GM18505 (cell line): ENCODE data around the gene HPCAL1.

Source experiments
- ATAC-seq: cut with Tn5 transposase; IDR thresholded peaks from one replicate; pipeline ENCODE4 v1.9.1; 2021; ENCODE audit not compliant: unreplicated experiment
- POLR2A ChIP-seq: IDR thresholded peaks from 4 replicates; pipeline ENCODE4 v1.6.1; 2011; ENCODE audit warnings: borderline replicate concordance; ENCODE audit not compliant: insufficient read depth, insufficient read length; ENCODE audit errors: extremely low read depth

HPCAL1 gene

GRCh38 chr2:10366601-10367270, 64.0 kb downstream of the HPCAL1 start:
- TF ChIP-seq POLR2A: no peak

GRCh38 chr2:10367472-10368439, 65.1 kb downstream of the HPCAL1 start:
- ATAC-seq: no peak
- no peak for TF ChIP-seq POLR2A

More at GRCh38 chr2:10366601-10367270, 64.0 kb downstream of the HPCAL1 start:
- no peak for ATAC-seq

GRCh38 chr2:10368491-10369231, 66.0 kb downstream of the HPCAL1 start:
- ATAC-seq: no peak

GRCh38 chr2:10369269-10370255, 66.9 kb downstream of the HPCAL1 start:
- ATAC-seq: no peak
- no peak for TF ChIP-seq POLR2A

More at GRCh38 chr2:10368491-10369231, 66.0 kb downstream of the HPCAL1 start:
- no peak for TF ChIP-seq POLR2A

GRCh38 chr2:10370390-10370789, 67.7 kb downstream of the HPCAL1 start:
- no peak for ATAC-seq
- no peak for TF ChIP-seq POLR2A

GRCh38 chr2:10370895-10371294, 68.2 kb downstream of the HPCAL1 start:
- TF ChIP-seq POLR2A: no peak
- no peak for ATAC-seq

GRCh38 chr2:10371441-10372196, 68.9 kb downstream of the HPCAL1 start:
- no peak for TF ChIP-seq POLR2A
- ATAC-seq: no peak

- no peak for TF ChIP-seq POLR2A
Observed at GRCh38 chr2:10372203-10372861, 69.6 kb downstream of the HPCAL1 start.

GRCh38 chr2:10372862-10373240, 70.1 kb downstream of the HPCAL1 start:
- no peak for TF ChIP-seq POLR2A

More at GRCh38 chr2:10372203-10372861, 69.6 kb downstream of the HPCAL1 start:
- no peak for ATAC-seq

GRCh38 chr2:10373931-10374330, 71.2 kb downstream of the HPCAL1 start:
- no peak for ATAC-seq
- TF ChIP-seq POLR2A: no peak

More at GRCh38 chr2:10372862-10373240, 70.1 kb downstream of the HPCAL1 start:
- no peak for ATAC-seq

- no peak for ATAC-seq
- no peak for TF ChIP-seq POLR2A
Observed at GRCh38 chr2:10374362-10374943, 71.7 kb downstream of the HPCAL1 start.
